Measurements from ENCODE around the gene HSPA2.

HSPA2 gene

GRCh38 chr14:64501411-64502171, 39.0 kb upstream of the HSPA2 start:
- no peaks in the 10 kb centered on the region for H3K4me1 ChIP-seq (ENCODE audit: insufficient read depth, insufficient read length)
- TF ChIP-seq YY1 (IDR thresholded peaks at IDR 0.05; ENCODE audit: insufficient read depth, insufficient read length): no peak
- no peak for TF ChIP-seq ZNF274 (IDR thresholded peaks at IDR 0.05; ENCODE audit: low read depth, low read length)
- no peak for TF ChIP-seq SUZ12 (IDR thresholded peaks at IDR 0.05; ENCODE audit: extremely low read depth, insufficient read depth, insufficient read length)
- no peaks in the 10 kb centered on the region for H3K9me3 ChIP-seq (ENCODE audit: insufficient read depth, low read length)
- no peak overlapping the region for H3K4me3 ChIP-seq (ENCODE audit: insufficient read length, low read depth)
- peaks cover 19% of the 10 kb centered on the region for H3K36me3 ChIP-seq (ENCODE audit: insufficient read depth, insufficient read length, low read length)
- H3K27me3 ChIP-seq (ENCODE audit: insufficient read depth, insufficient read length): no peaks in the 10 kb centered on the region
- DNase-seq (ENCODE audit: low read depth, low spot score): no peak
- H3K9ac ChIP-seq (ENCODE audit: insufficient read length, low read depth): peak overlapping the region; percentile 53

DNA sequence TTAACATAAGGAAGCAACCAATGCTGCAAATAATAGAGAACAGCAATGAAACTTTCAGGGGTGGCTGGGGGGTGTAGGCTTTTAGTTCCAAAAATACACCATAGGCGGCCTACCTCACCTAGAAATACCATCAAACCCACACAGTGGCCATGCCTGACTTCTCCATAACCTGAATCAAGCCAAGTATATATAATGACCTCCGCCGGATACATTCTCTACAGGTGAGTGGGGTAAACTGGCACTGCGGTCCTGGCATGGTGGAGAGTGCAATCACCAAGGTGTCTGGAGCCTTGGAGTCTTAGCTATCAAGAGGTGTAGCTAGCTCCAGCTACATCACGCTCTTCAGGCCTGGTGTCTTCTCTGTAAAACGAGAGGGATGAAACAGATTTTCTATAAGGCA, 38.1 kb upstream of the HSPA2 start:
- Histone ChIP-seq H3K9ac (ENCODE audit: insufficient read length, low read depth) (peak overlapping the region; percentile 95), H3K9me3 (ENCODE audit: insufficient read depth, low read length) (no peaks in the 10 kb centered on the region), H3K27me3 (ENCODE audit: insufficient read depth, insufficient read length) (no peaks in the 10 kb centered on the region), H3K4me1 (ENCODE audit: insufficient read depth, insufficient read length) (no peaks in the 10 kb centered on the region), H3K4me3 (ENCODE audit: insufficient read length, low read depth) (peak overlapping the region; percentile 85), H3K36me3 (ENCODE audit: insufficient read depth, insufficient read length, low read length) (peaks cover 13% of the 10 kb centered on the region)
- TF ChIP-seq ZNF274 (IDR thresholded peaks at IDR 0.05; ENCODE audit: low read depth, low read length) (no peak), YY1 (IDR thresholded peaks at IDR 0.05; ENCODE audit: insufficient read depth, insufficient read length) (no peak), SUZ12 (IDR thresholded peaks at IDR 0.05; ENCODE audit: extremely low read depth, insufficient read depth, insufficient read length) (no peak)
- no peak for DNase-seq (ENCODE audit: low read depth, low spot score)

DNA sequence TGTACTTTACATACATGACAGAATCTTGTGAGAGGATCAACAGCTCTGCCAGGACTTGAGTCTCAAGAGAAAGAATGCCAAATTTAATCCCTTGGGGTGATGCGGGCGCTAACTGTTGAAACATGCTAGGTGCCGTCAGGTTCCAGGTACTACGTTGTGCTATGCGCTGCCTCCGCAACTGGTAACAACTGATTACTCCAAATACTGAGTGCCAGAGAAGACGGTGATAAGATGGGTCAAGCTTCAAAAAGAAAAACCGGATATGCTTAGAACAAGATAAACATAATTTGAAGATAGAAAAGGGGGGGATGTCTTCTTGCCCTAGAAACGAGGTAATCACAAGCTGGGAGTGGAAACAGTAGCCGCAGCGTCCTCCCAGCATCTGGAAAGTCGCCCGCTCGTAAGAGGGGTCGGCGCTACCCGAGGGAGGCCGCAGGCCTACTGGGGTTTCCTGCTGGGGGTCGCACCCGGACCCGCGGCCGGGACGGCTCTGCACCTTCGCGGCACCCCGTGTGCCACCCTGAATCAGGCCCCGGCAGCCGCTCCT, 37.6 kb upstream of the HSPA2 start:
- H3K9ac ChIP-seq (ENCODE audit: insufficient read length, low read depth): peak overlapping the region; percentile 95
- peaks cover 8% of the 10 kb centered on the region for H3K36me3 ChIP-seq (ENCODE audit: insufficient read depth, insufficient read length, low read length)
- no peaks in the 10 kb centered on the region for H3K9me3 ChIP-seq (ENCODE audit: insufficient read depth, low read length)
- no peaks in the 10 kb centered on the region for H3K4me1 ChIP-seq (ENCODE audit: insufficient read depth, insufficient read length)
- no peaks in the 10 kb centered on the region for H3K27me3 ChIP-seq (ENCODE audit: insufficient read depth, insufficient read length)
- TF ChIP-seq SUZ12 (IDR thresholded peaks at IDR 0.05; ENCODE audit: extremely low read depth, insufficient read depth, insufficient read length): no peak
- no peak for TF ChIP-seq YY1 (IDR thresholded peaks at IDR 0.05; ENCODE audit: insufficient read depth, insufficient read length)
- no peak for TF ChIP-seq ZNF274 (IDR thresholded peaks at IDR 0.05; ENCODE audit: low read depth, low read length)
- DNase-seq (ENCODE audit: low read depth, low spot score): no peak
- peak overlapping the region; percentile 85 for H3K4me3 ChIP-seq (ENCODE audit: insufficient read length, low read depth)

GRCh38 chr14:64503434-64504309, 36.9 kb upstream of the HSPA2 start, which contains the start of gene ZBTB25:
Gene ZBTB25 (minus strand): TSS chr14:64503838. CDS start chr14:64490533, 13,305 bp downstream.
- Histone ChIP-seq H3K36me3 (ENCODE audit: insufficient read depth, insufficient read length, low read length) (peaks cover 6% of the 10 kb centered on the region), H3K27me3 (ENCODE audit: insufficient read depth, insufficient read length) (no peaks in the 10 kb centered on the region), H3K4me3 (ENCODE audit: insufficient read length, low read depth) (peak within 1 kb of the TSS; percentile 85), H3K9ac (ENCODE audit: insufficient read length, low read depth) (peak within 1 kb of the TSS; percentile 95), H3K9me3 (ENCODE audit: insufficient read depth, low read length) (no peaks in the 10 kb centered on the region), H3K4me1 (ENCODE audit: insufficient read depth, insufficient read length) (no peaks in the 10 kb centered on the region)
- peak; percentile 82 for DNase-seq (ENCODE audit: low read depth, low spot score)
- TF ChIP-seq SUZ12 (IDR thresholded peaks at IDR 0.05; ENCODE audit: extremely low read depth, insufficient read depth, insufficient read length) (no peak), ZNF274 (IDR thresholded peaks at IDR 0.05; ENCODE audit: low read depth, low read length) (no peak)

DNA sequence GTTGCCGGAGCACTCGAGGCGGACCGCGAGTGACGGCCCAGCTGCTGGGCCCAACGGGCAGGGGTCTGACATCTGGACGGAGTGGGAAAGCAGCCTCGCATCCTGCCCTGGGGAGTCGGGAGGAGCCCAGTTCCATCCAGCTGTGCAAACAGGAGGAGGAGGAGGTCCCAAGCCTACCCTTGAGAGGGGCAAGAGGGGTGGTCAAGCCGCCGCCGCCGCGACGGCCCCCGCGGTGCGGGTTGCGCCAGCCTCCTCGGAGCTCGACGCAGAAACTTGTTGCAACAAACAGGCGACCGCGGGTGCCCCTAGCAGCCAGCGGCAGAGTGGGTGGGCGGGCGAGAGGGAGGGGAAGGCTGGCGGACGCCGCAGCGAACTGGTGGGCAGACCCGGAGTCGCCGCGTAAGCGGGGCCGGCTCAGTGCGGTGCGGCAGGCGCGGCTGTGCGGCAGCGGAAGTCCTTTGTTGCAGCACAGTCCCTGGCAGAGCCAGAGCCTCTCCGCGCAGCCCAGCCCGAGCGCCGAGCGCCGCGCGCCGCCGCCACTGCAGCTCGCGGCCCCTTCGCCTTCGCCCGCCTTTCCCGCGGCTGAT, 36.1 kb upstream of the HSPA2 start, which contains the start of gene ZBTB1:
ZBTB1 (plus strand) TSS at position 461 of the 587 bp plus-strand sequence. CDS start 16,735 bp downstream, outside the sequence.
- no peaks in the 10 kb centered on the region for H3K9me3 ChIP-seq (ENCODE audit: insufficient read depth, low read length)
- no peak for DNase-seq (ENCODE audit: low read depth, low spot score)

GRCh38 chr14:64504897-64505794, 35.4 kb upstream of the HSPA2 start:
- peak overlapping the region; percentile 95 for H3K9ac ChIP-seq (ENCODE audit: insufficient read length, low read depth)
- no peaks in the 10 kb centered on the region for H3K27me3 ChIP-seq (ENCODE audit: insufficient read depth, insufficient read length)
- H3K4me3 ChIP-seq (ENCODE audit: insufficient read length, low read depth): peak overlapping the region; percentile 85
- H3K36me3 ChIP-seq (ENCODE audit: insufficient read depth, insufficient read length, low read length): peaks cover 4% of the 10 kb centered on the region
- TF ChIP-seq SUZ12 (IDR thresholded peaks at IDR 0.05; ENCODE audit: extremely low read depth, insufficient read depth, insufficient read length) (no peak), ZNF274 (IDR thresholded peaks at IDR 0.05; ENCODE audit: low read depth, low read length) (no peak), YY1 (IDR thresholded peaks at IDR 0.05; ENCODE audit: insufficient read depth, insufficient read length) (no peak)
- DNase-seq (ENCODE audit: low read depth, low spot score): peak; percentile 74
- H3K9me3 ChIP-seq (ENCODE audit: insufficient read depth, low read length): no peaks in the 10 kb centered on the region
- no peaks in the 10 kb centered on the region for H3K4me1 ChIP-seq (ENCODE audit: insufficient read depth, insufficient read length)

More for the DNA sequence above, 36.1 kb upstream of the HSPA2 start, which contains the start of gene ZBTB1:
- Histone ChIP-seq H3K4me1 (ENCODE audit: insufficient read depth, insufficient read length) (no peaks in the 10 kb centered on the region), H3K4me3 (ENCODE audit: insufficient read length, low read depth) (peak within 1 kb of the TSS; percentile 85), H3K27me3 (ENCODE audit: insufficient read depth, insufficient read length) (no peaks in the 10 kb centered on the region), H3K9ac (ENCODE audit: insufficient read length, low read depth) (peak within 1 kb of the TSS; percentile 95), H3K36me3 (ENCODE audit: insufficient read depth, insufficient read length, low read length) (peaks cover 4% of the 10 kb centered on the region)
- no peak for TF ChIP-seq ZNF274 (IDR thresholded peaks at IDR 0.05; ENCODE audit: low read depth, low read length)
- TF ChIP-seq YY1 (IDR thresholded peaks at IDR 0.05; ENCODE audit: insufficient read depth, insufficient read length): no peak
- no peak for TF ChIP-seq SUZ12 (IDR thresholded peaks at IDR 0.05; ENCODE audit: extremely low read depth, insufficient read depth, insufficient read length)
